Activated CD4-positive, alpha-beta T cell treated with anti-CD3 and anti-CD28 coated beads, Interleukin-2, amount 50 U/mL, for 16 hours (primary cell): ENCODE measurements around the gene ANKS6.
A peak's percentile ranks its signal among the peaks of the same experiment; 100 is the strongest.

Source experiments
- DNase-seq: peaks from one replicate; pipeline ENCODE4 v3.0.0-alpha.2; 2020

Gene ANKS6

GRCh38 chr9:98790842-98791607 lies 5.3 kb downstream of the ANKS6 start:
- peak; percentile 70 for DNase-seq

- DNase-seq: no peak
These were observed 6.1 kb downstream of the ANKS6 start for GRCh38 chr9:98790134-98790841.

- DNase-seq: no peak
These were observed 6.7 kb downstream of the ANKS6 start for GRCh38 chr9:98789483-98790133.

- no peak for DNase-seq
These were observed 8.5 kb downstream of the ANKS6 start for GRCh38 chr9:98787766-98788335.

- DNase-seq: no peak
These were observed 9.4 kb downstream of the ANKS6 start for GRCh38 chr9:98786750-98787510.

- DNase-seq: no peak
These were observed 11.2 kb downstream of the ANKS6 start for GRCh38 chr9:98784831-98785806.

- DNase-seq: no peak
These were observed 12.7 kb downstream of the ANKS6 start for GRCh38 chr9:98783518-98784226.

GRCh38 chr9:98781588-98782383 lies 14.6 kb downstream of the ANKS6 start:
- no peak for DNase-seq

- no peak for DNase-seq
These were observed 16.2 kb downstream of the ANKS6 start for GRCh38 chr9:98780059-98780749.

GRCh38 chr9:98778711-98779530 lies 17.4 kb downstream of the ANKS6 start:
- DNase-seq: no peak

GRCh38 chr9:98778251-98778650 lies 18.1 kb downstream of the ANKS6 start:
- DNase-seq: no peak

- DNase-seq: no peak
These were observed 18.7 kb downstream of the ANKS6 start for GRCh38 chr9:98777618-98778017.

GRCh38 chr9:98775831-98776441 lies 20.4 kb downstream of the ANKS6 start:
- peak; percentile 55 for DNase-seq

- DNase-seq: peak; percentile 28
These were observed 21.6 kb downstream of the ANKS6 start for GRCh38 chr9:98774746-98775145.

- no peak for DNase-seq
These were observed 22.6 kb downstream of the ANKS6 start for GRCh38 chr9:98773721-98774120.

- DNase-seq: no peak
These were observed 23.8 kb downstream of the ANKS6 start for GRCh38 chr9:98772364-98773155.
